Thoracic aorta (tissue), 2 donors: ENCODE measurements around the gene POLR2E. TPM values are rescaled to one million over a fixed set of nuclear protein-coding genes. Genes with fewer than 3 reads are reported as not detected.

Experiments used
- ATAC-seq: fragments of 150-250 bp; one replicate; pipeline ENCODE4 v1.8.0; 2017; ENCODE audit warnings: low read depth; ENCODE audit not compliant: insufficient number of reproducible peaks, low FRiP score
- DNase-seq: peaks from one replicate; pipeline ENCODE4 v3.0.0-alpha.2; 2020; ENCODE audit warnings: low spot score
- H3K27ac ChIP-seq, 2 donors: fragments of 200-600 bp; sonication (generic); 1 replicate in 1 of 2; 2 replicates in 1 of 2; pipeline ENCODE4 v1.5.1; 2016; ENCODE audit warnings: mild to moderate bottlenecking in 2 of 2, moderate library complexity in 2 of 2
- H3K27me3 ChIP-seq: fragments of 200-600 bp; sonication (generic); replicated peaks from 2 replicates; pipeline ENCODE4 v1.6.0; 2016; ENCODE audit warnings: mild to moderate bottlenecking; ENCODE audit not compliant: insufficient read depth
- H3K36me3 ChIP-seq: fragments of 200-600 bp; sonication (generic); one replicate; pipeline ENCODE4 v1.5.1; 2016
- H3K4me1 ChIP-seq, 2 donors: fragments of 200-600 bp; sonication (generic); 1 replicate in 1 of 2; 2 replicates in 1 of 2; pipeline versions ENCODE4 v1.5.1 to v1.6.0; 2016; ENCODE audit warnings: low read depth in 2 of 2, mild to moderate bottlenecking in 1 of 2; ENCODE audit not compliant: control insufficient read depth in 1 of 2
- H3K4me3 ChIP-seq: fragments of 200-600 bp; sonication (generic); 2 replicates; pipeline ENCODE4 v1.5.1; 2016; ENCODE audit warnings: mild to moderate bottlenecking
- H3K9me3 ChIP-seq: fragments of 200-600 bp; sonication (generic); 2 replicates; pipeline ENCODE4 v1.5.1; 2016
- total RNA-seq, 2 donors: library from RNA; depleted of rRNA; stranded (reverse); fragments of >200 nt; gene quantifications; one replicate each; pipeline versions ENCODE4 v1.1.0 to v1.2.3, GENCODE V29; 2016
- TF ChIP-seq, protein P1 (sequence below): fragments of 200-600 bp; sonication (generic); IDR thresholded peaks from one replicate; pipeline ENCODE4 v1.5.1; 2019; ENCODE audit warnings: antibody characterized with exemption

The POLR2E gene
- total RNA-seq, 2 donors from 2014 or later: 129 to 149 TPM

DNA sequence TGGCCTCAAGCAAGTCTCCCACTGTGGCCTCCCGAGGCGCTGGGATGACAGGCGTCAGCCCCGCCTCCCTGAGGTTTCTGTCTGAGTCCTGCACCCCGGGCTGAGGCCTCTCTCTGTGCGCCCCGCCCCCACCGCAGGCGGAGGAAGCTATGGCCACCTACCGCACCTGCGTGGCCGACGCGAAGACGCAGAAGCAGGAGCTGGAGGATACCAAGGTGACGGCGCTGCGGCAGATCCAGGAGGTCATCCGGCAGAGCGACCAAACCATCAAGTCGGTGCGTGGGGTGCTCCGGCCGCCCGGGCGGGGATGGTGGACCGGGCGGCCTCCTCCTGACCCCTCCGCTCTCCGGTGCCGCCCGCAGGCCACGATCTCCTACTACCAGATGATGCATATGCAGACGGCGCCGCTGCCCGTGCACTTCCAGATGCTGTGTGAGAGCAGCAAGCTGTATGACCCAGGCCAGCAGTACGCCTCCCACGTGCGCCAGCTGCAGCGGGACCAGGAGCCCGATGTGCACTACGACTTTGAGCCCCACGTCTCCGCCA is 15.5 kb downstream of the POLR2E start:
- no peak for ATAC-seq
- Histone ChIP-seq H3K27ac (no peak overlapping the region), H3K4me3 (no peak overlapping the region), H3K4me1 (peaks cover 0 to 6% of the 10 kb centered on the region in 2 donors), H3K27me3 (no peaks in the 10 kb centered on the region), H3K9me3 (no peaks in the 10 kb centered on the region), H3K36me3 (no peaks in the 10 kb centered on the region)
- no peak for DNase-seq
- TF ChIP-seq, protein P1, sequence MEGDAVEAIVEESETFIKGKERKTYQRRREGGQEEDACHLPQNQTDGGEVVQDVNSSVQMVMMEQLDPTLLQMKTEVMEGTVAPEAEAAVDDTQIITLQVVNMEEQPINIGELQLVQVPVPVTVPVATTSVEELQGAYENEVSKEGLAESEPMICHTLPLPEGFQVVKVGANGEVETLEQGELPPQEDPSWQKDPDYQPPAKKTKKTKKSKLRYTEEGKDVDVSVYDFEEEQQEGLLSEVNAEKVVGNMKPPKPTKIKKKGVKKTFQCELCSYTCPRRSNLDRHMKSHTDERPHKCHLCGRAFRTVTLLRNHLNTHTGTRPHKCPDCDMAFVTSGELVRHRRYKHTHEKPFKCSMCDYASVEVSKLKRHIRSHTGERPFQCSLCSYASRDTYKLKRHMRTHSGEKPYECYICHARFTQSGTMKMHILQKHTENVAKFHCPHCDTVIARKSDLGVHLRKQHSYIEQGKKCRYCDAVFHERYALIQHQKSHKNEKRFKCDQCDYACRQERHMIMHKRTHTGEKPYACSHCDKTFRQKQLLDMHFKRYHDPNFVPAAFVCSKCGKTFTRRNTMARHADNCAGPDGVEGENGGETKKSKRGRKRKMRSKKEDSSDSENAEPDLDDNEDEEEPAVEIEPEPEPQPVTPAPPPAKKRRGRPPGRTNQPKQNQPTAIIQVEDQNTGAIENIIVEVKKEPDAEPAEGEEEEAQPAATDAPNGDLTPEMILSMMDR: no peak

DNA sequence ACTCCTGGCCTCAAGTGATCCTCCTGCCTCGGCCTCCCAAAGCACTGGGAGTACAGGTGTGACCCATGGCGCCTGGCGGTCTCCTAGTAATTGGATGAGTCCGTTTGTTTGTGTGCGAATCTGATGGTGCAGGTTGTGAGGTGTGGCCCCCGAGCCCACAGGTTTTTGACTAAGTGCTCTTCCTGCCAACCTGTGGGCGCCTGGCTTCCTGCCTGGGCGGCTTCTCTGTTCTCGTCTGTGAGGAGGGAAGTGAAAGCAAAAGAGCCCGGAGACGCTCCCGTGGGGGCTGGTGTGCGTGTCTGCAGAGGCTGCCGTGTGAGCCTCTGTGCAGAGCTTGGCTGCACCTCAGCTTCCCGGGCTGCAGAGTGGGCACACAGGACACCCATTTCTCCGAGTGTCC is 18.2 kb downstream of the POLR2E start:
- H3K27me3 ChIP-seq: no peaks in the 10 kb centered on the region
- H3K9me3 ChIP-seq: no peaks in the 10 kb centered on the region
- H3K27ac ChIP-seq: no peak overlapping the region
- H3K4me1 ChIP-seq: no peaks in the 10 kb centered on the region
- no peak overlapping the region for H3K4me3 ChIP-seq
- DNase-seq (no peak), ATAC-seq (no peak)
- TF ChIP-seq, protein P1: no peak
- H3K36me3 ChIP-seq: no peaks in the 10 kb centered on the region

DNA sequence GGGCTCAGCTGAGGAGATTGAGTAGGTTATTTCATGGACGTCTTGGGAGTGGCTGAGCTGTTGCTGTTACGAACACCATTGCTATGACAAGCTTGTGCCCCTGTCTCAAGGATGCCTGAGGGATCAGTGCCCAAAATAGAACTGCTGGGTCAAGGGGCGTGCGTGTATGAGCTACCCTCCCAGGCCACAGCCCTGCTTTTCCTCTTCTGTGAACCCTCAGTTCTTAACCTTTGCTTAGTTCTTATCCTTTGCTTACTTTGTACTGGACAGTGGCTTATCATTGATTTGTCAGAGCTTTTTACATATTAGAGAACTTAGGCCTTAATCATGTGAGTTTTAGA is 19.2 kb downstream of the POLR2E start:
- Histone ChIP-seq H3K4me1 (peaks cover 0 to 9% of the 10 kb centered on the region in 2 donors), H3K9me3 (no peaks in the 10 kb centered on the region), H3K4me3 (no peak overlapping the region), H3K36me3 (no peaks in the 10 kb centered on the region), H3K27ac (no peak overlapping the region), H3K27me3 (no peaks in the 10 kb centered on the region)
- DNase-seq: no peak
- no peak for ATAC-seq
- TF ChIP-seq, protein P1: no peak

DNA sequence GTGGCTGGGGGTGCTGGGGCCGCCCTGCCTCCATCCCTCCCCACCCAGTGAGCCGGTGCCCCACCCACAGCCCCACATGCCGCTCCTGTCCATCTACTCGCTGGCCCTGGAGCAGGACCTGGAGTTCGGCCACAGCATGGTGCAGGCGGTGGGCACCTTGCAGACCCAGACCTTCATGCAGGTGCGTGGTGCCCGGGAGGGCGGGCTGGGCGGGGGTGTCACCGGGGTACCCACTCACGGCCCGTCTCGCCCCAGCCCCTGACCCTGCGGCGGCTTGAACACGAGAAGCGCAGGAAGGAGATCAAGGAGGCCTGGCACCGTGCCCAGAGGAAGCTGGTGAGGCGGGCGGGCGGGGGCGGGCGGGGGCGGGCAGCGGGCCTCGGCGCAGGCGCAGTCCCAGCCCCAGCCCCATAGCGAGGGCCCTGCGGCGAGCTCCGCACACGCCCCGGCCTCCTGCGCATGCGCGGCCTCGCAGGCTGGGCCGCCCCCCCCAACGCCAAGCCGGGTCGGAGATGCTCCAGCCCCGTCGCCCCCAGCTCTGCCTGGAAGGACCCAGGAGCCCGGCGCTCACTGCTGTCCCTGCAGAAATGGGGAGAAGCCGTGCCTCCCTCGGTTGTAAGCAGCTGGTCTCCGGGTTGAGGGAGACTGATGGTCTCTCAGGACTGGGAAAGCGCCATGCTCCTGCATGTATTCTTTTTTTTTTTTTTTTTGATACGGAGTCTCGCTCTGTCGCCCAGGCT is 20.5 kb downstream of the POLR2E start:
- ATAC-seq (no peak), DNase-seq (no peak)
- no peaks in the 10 kb centered on the region for H3K36me3 ChIP-seq
- H3K4me1 ChIP-seq: peaks cover 3 to 19% of the 10 kb centered on the region in 2 donors
- no peak overlapping the region for H3K27ac ChIP-seq
- H3K27me3 ChIP-seq: no peaks in the 10 kb centered on the region
- TF ChIP-seq, protein P1: no peak
- H3K4me3 ChIP-seq: no peak overlapping the region
- no peaks in the 10 kb centered on the region for H3K9me3 ChIP-seq

DNA sequence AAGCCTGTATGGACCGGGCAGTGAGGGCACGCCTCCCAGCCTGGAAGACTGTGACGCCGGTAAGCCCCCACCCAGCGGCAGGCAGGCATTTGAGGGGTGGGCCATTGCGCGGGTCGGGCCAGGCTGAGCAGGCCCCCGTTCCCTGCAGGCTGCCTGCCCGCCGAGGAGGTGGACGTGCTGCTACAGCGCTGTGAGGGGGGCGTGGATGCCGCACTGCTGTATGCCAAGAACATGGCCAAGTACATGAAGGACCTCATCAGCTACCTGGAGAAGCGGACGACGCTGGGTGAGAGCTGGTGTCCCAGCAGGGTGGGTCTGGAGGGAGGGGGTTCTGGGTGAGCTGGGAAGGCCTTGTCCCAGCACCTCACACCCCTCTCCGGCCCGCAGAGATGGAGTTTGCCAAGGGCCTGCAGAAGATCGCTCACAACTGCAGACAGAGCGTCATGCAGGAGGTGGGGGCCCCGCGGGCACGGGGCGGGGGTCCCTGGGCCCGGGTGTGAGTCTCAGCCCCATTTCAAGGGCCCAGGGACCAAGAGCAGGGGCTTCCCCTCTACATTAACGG is 21.1 kb downstream of the POLR2E start:
- no peaks in the 10 kb centered on the region for H3K36me3 ChIP-seq
- H3K27ac ChIP-seq: no peak overlapping the region
- no peak for ATAC-seq
- H3K27me3 ChIP-seq: no peaks in the 10 kb centered on the region
- no peak for DNase-seq
- H3K4me3 ChIP-seq: no peak overlapping the region
- peaks cover 6 to 23% of the 10 kb centered on the region in 2 donors for H3K4me1 ChIP-seq
- TF ChIP-seq, protein P1: no peak
- no peaks in the 10 kb centered on the region for H3K9me3 ChIP-seq
